HG03280 (cell line): ENCODE data around the gene SPDYE3.

Experiments used
- ATAC-seq: cut with Tn5 transposase; IDR thresholded peaks from one replicate; pipeline ENCODE4 v1.9.1; 2021; ENCODE audit warnings: mild to moderate bottlenecking, moderate library complexity; ENCODE audit not compliant: unreplicated experiment

The SPDYE3 gene

DNA sequence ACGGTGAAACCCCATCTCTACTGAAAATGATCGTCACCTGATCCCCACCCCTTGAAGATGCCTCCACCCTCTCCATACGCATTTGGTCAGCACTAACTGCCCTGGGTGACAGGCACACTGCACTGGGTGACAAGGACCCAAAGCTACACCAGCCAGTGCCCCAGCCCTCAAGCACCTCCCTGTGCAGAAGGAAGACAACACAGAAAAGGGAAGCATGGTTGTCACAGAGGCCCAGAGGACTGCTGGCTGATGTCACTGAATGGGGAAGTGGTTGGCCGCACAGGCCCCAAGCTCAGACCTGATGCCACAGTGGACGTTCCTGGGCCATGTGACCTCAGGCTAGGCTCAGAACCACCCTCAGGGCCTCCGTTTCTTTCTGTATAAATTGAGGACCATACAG, 61.6 kb downstream of the SPDYE3 start:
- peak; percentile 73 for ATAC-seq

DNA sequence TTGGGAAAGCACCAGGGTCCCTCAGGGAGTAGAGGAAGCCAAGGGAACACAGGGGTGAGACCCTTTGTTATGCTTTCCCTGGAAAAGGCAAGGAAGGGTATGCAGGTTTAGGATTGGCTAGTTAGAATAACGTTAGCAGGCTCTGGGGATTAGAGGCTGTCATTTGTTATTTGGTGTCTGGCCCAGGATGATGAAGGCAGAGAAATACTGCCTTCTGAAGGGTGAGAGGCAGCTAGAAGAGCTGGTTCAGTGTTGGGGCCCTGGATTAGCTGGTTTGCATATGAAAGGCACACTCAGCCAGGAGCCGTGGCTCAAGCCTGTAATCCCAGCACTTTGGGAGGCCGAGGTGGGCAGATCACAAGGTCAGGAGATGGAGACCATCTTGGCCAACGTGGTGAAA, 62.8 kb downstream of the SPDYE3 start:
- no peak for ATAC-seq

DNA sequence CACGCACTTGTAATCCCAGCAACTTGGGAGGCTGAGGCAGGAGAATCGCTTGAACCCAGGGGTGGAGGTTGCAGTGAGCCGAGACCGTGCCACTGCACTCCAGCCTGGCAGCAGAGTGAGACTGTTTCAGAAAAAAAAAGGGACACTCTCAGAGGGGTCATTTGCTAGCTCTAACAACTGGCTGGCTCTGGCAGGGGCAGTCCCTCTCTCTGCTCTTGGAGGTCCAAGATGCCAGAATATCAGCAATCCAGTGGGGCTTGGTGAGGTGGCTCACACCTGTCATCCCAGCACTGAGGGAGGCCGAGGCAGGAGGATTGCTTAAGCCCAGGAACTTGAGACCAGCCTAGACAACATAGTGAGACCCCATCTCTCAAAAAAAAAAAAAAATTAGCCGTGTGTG, 63.2 kb downstream of the SPDYE3 start:
- no peak for ATAC-seq

GRCh38 chr7:100371561-100372171, 64.2 kb downstream of the SPDYE3 start:
- no peak for ATAC-seq
